H9 (cell line): ENCODE measurements around the gene NUDT4. TPM values are rescaled to one million over a fixed set of nuclear protein-coding genes. Genes with fewer than 3 reads are reported as not detected.

ENCODE experiments used
- DNase-seq: peaks from one replicate; pipeline ENCODE4 v3.0.0-alpha.2; 2017
- H2AFZ ChIP-seq: one replicate; pipeline ENCODE4 v1.6.1; 2013; ENCODE audit warnings: mild to moderate bottlenecking, low read length, control low read depth, moderate library complexity
- H2AK5ac ChIP-seq: 2 replicates; pipeline ENCODE4 v1.6.1; 2013; ENCODE audit warnings: low read length, control low read depth, mixed read lengths; ENCODE audit not compliant: insufficient read length
- H2BK120ac ChIP-seq: one replicate; pipeline ENCODE4 v1.6.1; 2013; ENCODE audit warnings: low read depth, mild to moderate bottlenecking, low read length, control low read depth, inconsistent platforms; ENCODE audit not compliant: poor library complexity, severe bottlenecking
- H2BK12ac ChIP-seq: 2 replicates; pipeline ENCODE4 v1.6.1; 2013; ENCODE audit warnings: low read length, control low read depth, mixed read lengths, low read depth; ENCODE audit not compliant: insufficient read length
- H2BK15ac ChIP-seq: 2 replicates; pipeline ENCODE4 v1.6.1; 2013; ENCODE audit warnings: low read depth, low read length, control low read depth
- H2BK20ac ChIP-seq: one replicate; pipeline ENCODE4 v1.6.1; 2013; ENCODE audit warnings: low read depth, mild to moderate bottlenecking, low read length, control low read depth, inconsistent platforms; ENCODE audit not compliant: poor library complexity, severe bottlenecking
- H2BK5ac ChIP-seq: 2 replicates; pipeline ENCODE4 v1.6.1; 2013; ENCODE audit warnings: low read length, control low read depth, mixed read lengths; ENCODE audit not compliant: insufficient read length
- H3K14ac ChIP-seq: 2 replicates; pipeline ENCODE4 v1.6.1; 2013; ENCODE audit warnings: low read length, control low read depth; ENCODE audit not compliant: insufficient read depth
- H3K18ac ChIP-seq: 2 replicates; pipeline ENCODE4 v1.6.1; 2013; ENCODE audit warnings: low read depth, mild to moderate bottlenecking, mixed read lengths, low read length, control low read depth; ENCODE audit not compliant: insufficient read length
- H3K23ac ChIP-seq: 2 replicates; pipeline ENCODE4 v1.6.1; 2013; ENCODE audit warnings: low read length, control low read depth, mixed read lengths, low read depth; ENCODE audit not compliant: insufficient read length
- H3K23me2 ChIP-seq: 2 replicates; pipeline ENCODE4 v1.6.1; 2013; ENCODE audit warnings: low read depth, mild to moderate bottlenecking, mixed read lengths, low read length, control low read depth; ENCODE audit not compliant: insufficient read length, poor library complexity, severe bottlenecking
- H3K27ac ChIP-seq: 2 replicates; pipeline ENCODE4 v1.5.1; 2013; ENCODE audit warnings: low read length, control low read depth, mixed read lengths, low read depth; ENCODE audit not compliant: insufficient read length
- H3K27me3 ChIP-seq: 2 replicates; pipeline ENCODE4 v1.6.1; 2013; ENCODE audit warnings: low read length, control low read depth, inconsistent platforms; ENCODE audit not compliant: insufficient read depth
- H3K4ac ChIP-seq: 2 replicates; pipeline ENCODE4 v1.6.1; 2013; ENCODE audit warnings: low read depth, mild to moderate bottlenecking, control low read depth, inconsistent platforms, low read length, moderate library complexity
- H3K4me1 ChIP-seq: 2 replicates; pipeline ENCODE4 v1.6.1; 2013; ENCODE audit warnings: low read length, control low read depth, inconsistent platforms; ENCODE audit not compliant: insufficient read depth
- H3K4me2 ChIP-seq: 2 replicates; pipeline ENCODE4 v1.6.1; 2013; ENCODE audit warnings: low read length, control low read depth, mixed read lengths; ENCODE audit not compliant: insufficient read length, insufficient read depth
- H3K56ac ChIP-seq: 2 replicates; pipeline ENCODE4 v1.6.1; 2013; ENCODE audit warnings: low read depth, mild to moderate bottlenecking, mixed read lengths, low read length, control low read depth; ENCODE audit not compliant: insufficient read length
- H3K79me1 ChIP-seq: 2 replicates; pipeline ENCODE4 v1.6.1; 2013; ENCODE audit warnings: low read depth, mild to moderate bottlenecking, moderate library complexity, low read length, control low read depth, inconsistent platforms; ENCODE audit not compliant: insufficient read depth, poor library complexity, severe bottlenecking
- H3K79me2 ChIP-seq: 2 replicates; pipeline ENCODE4 v1.6.1; 2013; ENCODE audit warnings: low read length, control low read depth, inconsistent platforms; ENCODE audit not compliant: insufficient read depth
- H3K9ac ChIP-seq: 2 replicates; pipeline ENCODE4 v1.6.1; 2013; ENCODE audit warnings: low read length, control low read depth, mixed read lengths; ENCODE audit not compliant: insufficient read length; ENCODE audit errors: extremely low read depth
- H3K9me3 ChIP-seq: one replicate; pipeline ENCODE4 v1.6.1; 2013; ENCODE audit warnings: low read depth, low read length, inconsistent platforms; ENCODE audit not compliant: control insufficient read depth
- H3T11ph ChIP-seq: one replicate; pipeline ENCODE4 v1.6.1; 2013; ENCODE audit warnings: mild to moderate bottlenecking, low read length, control low read depth, inconsistent platforms
- H4K20me1 ChIP-seq: one replicate; pipeline ENCODE4 v1.6.1; 2013; ENCODE audit not compliant: control insufficient read depth, insufficient read length, insufficient read depth
- H4K5ac ChIP-seq: 2 replicates; pipeline ENCODE4 v1.6.1; 2013; ENCODE audit warnings: low read depth, mild to moderate bottlenecking, mixed read lengths, low read length, control low read depth; ENCODE audit not compliant: insufficient read length
- H4K8ac ChIP-seq: replicated peaks from 2 replicates; pipeline ENCODE4 v1.6.1; 2013; ENCODE audit warnings: low read length, control low read depth, mixed read lengths, low read depth; ENCODE audit not compliant: insufficient read length
- H4K91ac ChIP-seq: 2 replicates; pipeline ENCODE4 v1.6.1; 2013; ENCODE audit warnings: low read depth, mild to moderate bottlenecking, moderate library complexity, mixed read lengths, low read length, control low read depth; ENCODE audit not compliant: insufficient read length
- H3K27ac Mint-ChIP-seq, 3 experiments: 2 replicates in 2 of 3; 3 replicates in 1 of 3; pipeline ENCODE4 v1.8.0; 2020 to 2021; ENCODE audit warnings: mixed read lengths in 3 of 3, mild to moderate bottlenecking in 1 of 3, moderate library complexity in 1 of 3
- H3K27me3 Mint-ChIP-seq: 2 replicates; pipeline ENCODE4 v1.8.0; 2021; ENCODE audit warnings: low read depth, mild to moderate bottlenecking, moderate library complexity, mixed read lengths
- H3K36me3 Mint-ChIP-seq, 3 experiments: 2 replicates in 2 of 3; 3 replicates in 1 of 3; pipeline ENCODE4 v1.8.0; 2020 to 2021; ENCODE audit warnings: low read depth in 3 of 3, mixed read lengths in 3 of 3; ENCODE audit not compliant: insufficient read depth in 1 of 3
- H3K4me1 Mint-ChIP-seq, 2 experiments: 2 replicates each; pipeline ENCODE4 v1.8.0; 2020; ENCODE audit warnings: mixed read lengths in 2 of 2
- H3K4me3 Mint-ChIP-seq, 2 experiments: 2 replicates in 1 of 2; 3 replicates in 1 of 2; pipeline ENCODE4 v1.8.0; 2020 to 2021; ENCODE audit warnings: mild to moderate bottlenecking in 2 of 2, mixed read lengths in 2 of 2, moderate library complexity in 1 of 2
- H3K9me3 Mint-ChIP-seq, 2 experiments: 2 replicates in 1 of 2; 3 replicates in 1 of 2; pipeline ENCODE4 v1.8.0; 2020; ENCODE audit warnings: mild to moderate bottlenecking in 2 of 2, mixed read lengths in 2 of 2, moderate library complexity in 1 of 2
- CTCF ChIP-seq: fragments of 200-600 bp; sonication (generic); conservative IDR thresholded peaks from 3 replicates; pipeline ENCODE4 v1.8.0; 2021; ENCODE audit warnings: antibody characterized with exemption, mild to moderate bottlenecking
- WGBS: extraction: QIAGEN DNeasy Blood & Tissue Kit; methylation state at CpG from one replicate; pipeline ENCODE4 v1.1.7; 2013; ENCODE audit warnings: missing lambda C conversion rate, low lambda C conversion rate, mixed read lengths; ENCODE audit not compliant: insufficient read length; ENCODE audit errors: extremely low coverage; 5-methylcytosine and 5-hydroxymethylcytosine counted together
- total RNA-seq: library from RNA; stranded (reverse); gene quantifications from 2 replicates; pipeline ENCODE4 v1.2.1, GENCODE V29; 2021

NUDT4 gene
- total RNA-seq, 1 experiment from 2014 or later = 40.6 TPM

- Mint-ChIP-seq H3K27me3 (peaks cover 1% of the 10 kb centered on the region), H3K4me1 (0 out of 4 replicates have a peak, but pooled peaks cover 0 to 3% of the 10 kb centered on the region in 2 experiments), H3K27ac (no peak overlapping the region), H3K4me3 (no peak overlapping the region), H3K36me3 (no peaks in the 10 kb centered on the region; a peak in 1 of 7 replicates), H3K9me3 (peaks cover 0 to 3% of the 10 kb centered on the region in 2 experiments; a peak in 2 of 5 replicates)
- Histone ChIP-seq H3K23me2 (no peaks in the 10 kb centered on the region), H3T11ph (no peak overlapping the region), H3K79me1 (no peaks in the 10 kb centered on the region), H2BK20ac (no peak overlapping the region), H2BK5ac (no peak overlapping the region), H3K4ac (no peak overlapping the region), H2BK15ac (no peak overlapping the region), H4K20me1 (no peaks in the 10 kb centered on the region), H3K4me1 (no peaks in the 10 kb centered on the region), H2BK12ac (no peak overlapping the region), H2BK120ac (no peak overlapping the region), H2AK5ac (no peak overlapping the region), H4K8ac (no peak overlapping the region), H2AFZ (no peak overlapping the region), H3K9ac (no peak overlapping the region), H3K79me2 (no peaks in the 10 kb centered on the region), H3K27me3 (no peaks in the 10 kb centered on the region), H3K4me2 (no peak overlapping the region), H3K18ac (no peak overlapping the region), H3K14ac (no peak overlapping the region), H3K56ac (no peak overlapping the region), H3K27ac (no peak overlapping the region), H3K9me3 (no peaks in the 10 kb centered on the region), H4K91ac (no peak overlapping the region), H4K5ac (no peak overlapping the region), H3K23ac (no peak overlapping the region)
- no peak for DNase-seq
- no CpG with 5 or more reads among the region's 1 CpG for WGBS
- TF ChIP-seq CTCF = no peak
Measured at GRCh38 chr12:93449277-93449676, 71.6 kb downstream of the NUDT4 start.
